WI38 (cell line): ENCODE results near the gene CXCL11.
"Not testable (repeated sequence)": the region's sequence is repeated elsewhere in the genome, so short reads cannot be mapped to it uniquely, and the experiment has no call there.

Source experiments
- H3K4me3 ChIP-seq: 2 replicates; pipeline ENCODE4 v1.5.1; 2011; ENCODE audit warnings: low read depth, mild to moderate bottlenecking, control low read depth, low read length
- TF ChIP-seq, protein P1 (sequence below): IDR thresholded peaks from 2 replicates; pipeline ENCODE4 v1.5.1; 2012; ENCODE audit warnings: low read depth, mild to moderate bottlenecking, control low read depth, low read length

The CXCL11 gene

DNA sequence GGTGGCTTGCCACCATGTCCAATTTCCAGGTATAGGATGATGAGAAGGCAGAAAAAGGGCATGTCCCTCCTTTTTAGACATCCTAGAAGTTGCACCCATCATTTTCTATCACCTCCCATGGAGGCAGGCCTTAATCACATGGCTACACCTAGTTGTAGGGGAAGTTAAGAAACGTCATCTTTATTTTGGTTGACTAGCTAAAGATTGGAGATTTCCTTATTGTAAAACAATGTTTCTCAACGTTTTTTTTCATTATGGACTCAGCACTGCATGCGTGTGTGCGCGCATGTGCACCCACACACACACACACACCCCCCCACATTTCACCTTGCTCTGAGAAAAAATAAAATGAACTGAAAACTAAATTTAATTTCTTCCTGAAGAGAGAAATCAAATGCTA, 26.6 kb downstream of the CXCL11 start:
- TF ChIP-seq, protein P1, sequence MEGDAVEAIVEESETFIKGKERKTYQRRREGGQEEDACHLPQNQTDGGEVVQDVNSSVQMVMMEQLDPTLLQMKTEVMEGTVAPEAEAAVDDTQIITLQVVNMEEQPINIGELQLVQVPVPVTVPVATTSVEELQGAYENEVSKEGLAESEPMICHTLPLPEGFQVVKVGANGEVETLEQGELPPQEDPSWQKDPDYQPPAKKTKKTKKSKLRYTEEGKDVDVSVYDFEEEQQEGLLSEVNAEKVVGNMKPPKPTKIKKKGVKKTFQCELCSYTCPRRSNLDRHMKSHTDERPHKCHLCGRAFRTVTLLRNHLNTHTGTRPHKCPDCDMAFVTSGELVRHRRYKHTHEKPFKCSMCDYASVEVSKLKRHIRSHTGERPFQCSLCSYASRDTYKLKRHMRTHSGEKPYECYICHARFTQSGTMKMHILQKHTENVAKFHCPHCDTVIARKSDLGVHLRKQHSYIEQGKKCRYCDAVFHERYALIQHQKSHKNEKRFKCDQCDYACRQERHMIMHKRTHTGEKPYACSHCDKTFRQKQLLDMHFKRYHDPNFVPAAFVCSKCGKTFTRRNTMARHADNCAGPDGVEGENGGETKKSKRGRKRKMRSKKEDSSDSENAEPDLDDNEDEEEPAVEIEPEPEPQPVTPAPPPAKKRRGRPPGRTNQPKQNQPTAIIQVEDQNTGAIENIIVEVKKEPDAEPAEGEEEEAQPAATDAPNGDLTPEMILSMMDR, result no peak
- no peak overlapping the region for H3K4me3 ChIP-seq

DNA sequence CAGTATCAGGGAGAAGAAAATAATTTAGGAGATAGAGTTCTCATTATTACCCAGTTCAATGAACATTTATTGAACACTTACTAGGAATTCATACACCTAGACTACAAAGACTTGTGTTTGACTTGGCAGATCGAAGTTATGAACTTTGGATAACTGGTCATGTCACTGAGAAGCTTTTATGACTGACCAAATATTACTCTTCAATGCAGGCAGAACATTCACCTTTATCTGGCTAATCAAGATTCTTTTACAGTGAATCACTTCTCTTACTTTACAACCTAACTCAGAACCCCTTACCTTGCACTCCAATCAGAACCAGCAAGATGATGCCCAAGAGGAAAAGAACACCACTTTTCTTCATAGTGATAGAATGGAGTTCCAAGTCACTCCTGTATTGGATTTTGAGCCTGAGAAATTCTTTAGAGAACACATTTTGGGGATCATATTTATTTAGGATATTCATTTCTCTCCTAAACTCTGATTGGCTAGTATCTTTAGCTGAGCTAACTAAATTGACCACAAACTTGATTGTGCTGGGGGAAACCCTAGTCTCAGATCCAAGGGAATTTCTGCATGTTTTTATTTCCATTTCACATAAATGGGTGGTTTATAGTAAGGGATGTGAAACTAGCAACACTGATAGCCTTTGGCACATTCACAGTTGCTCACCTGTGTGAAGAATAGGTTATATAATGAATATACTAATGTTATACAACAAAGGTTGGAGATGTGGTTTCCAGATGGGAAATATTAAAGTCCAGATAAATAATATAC, 28.6 kb downstream of the CXCL11 start, which contains the start of gene CXCL9:
CXCL9 (minus strand) TSS at position 421 of the 774 bp plus-strand sequence; CDS start at position 361, 60 bp downstream.
- TF ChIP-seq, protein P1, result no peak
- H3K4me3 ChIP-seq, result no peak within 1 kb of the TSS

DNA sequence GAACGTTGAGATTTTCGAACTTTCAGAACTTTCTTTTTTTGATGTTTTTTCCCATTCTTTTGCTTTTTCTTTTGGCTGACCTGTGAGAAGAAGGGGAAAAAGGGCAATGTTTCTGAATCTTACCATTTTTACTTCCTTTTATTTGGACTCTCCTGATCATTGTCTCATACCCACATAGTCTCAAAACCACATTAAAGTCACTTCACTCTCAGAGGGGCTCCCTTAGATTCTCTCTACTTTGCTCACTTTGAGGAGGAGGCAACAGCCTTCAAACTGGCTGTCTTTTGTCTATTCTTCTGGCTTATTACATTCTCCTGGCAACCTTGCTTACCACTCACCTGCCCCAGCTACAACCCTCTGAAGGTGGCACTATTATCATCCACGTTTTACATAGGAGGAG, 32.2 kb downstream of the CXCL11 start:
- H3K4me3 ChIP-seq, result no peak overlapping the region
- TF ChIP-seq, protein P1, result no peak

DNA sequence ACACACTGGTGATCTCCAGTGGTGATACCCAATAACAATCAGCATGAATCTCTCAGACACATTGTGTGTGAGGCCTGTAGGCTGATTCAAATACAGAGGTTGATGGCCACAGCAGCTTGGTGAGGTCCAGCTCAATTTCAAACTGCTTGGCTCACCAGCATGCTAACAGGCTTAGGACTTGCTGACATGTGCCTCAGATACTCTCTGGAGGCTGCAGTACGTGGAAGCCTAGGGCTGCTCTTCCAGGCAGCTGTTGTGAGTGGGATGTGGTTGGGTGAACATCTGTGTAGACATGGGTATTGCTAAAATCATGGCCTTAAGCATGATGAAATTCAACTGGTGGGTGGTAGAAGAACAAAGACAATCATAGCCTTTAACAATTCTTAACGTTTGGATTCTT, 32.8 kb downstream of the CXCL11 start:
- TF ChIP-seq, protein P1, result no peak
- no peak overlapping the region for H3K4me3 ChIP-seq

DNA sequence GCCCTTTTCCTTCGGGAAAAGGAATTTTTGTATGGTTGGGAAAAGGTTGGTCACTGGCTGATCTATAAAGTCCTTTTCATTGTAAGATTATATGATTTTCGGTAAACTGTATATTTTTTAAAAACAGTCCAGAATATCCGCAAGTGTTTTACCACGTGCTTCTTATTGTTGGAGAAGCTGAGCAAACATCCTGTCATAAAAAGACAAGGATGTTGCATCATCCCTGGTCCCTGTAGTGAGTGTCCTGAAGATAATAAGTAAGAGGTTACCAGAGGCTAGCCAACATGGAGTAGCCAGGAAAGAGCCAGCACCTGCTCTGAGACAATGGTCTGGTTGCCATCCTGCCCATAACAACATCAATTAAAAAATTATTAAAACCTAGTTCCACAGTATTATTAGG, 33.7 kb downstream of the CXCL11 start:
- H3K4me3 ChIP-seq, result no peak overlapping the region
- TF ChIP-seq, protein P1, result no peak

DNA sequence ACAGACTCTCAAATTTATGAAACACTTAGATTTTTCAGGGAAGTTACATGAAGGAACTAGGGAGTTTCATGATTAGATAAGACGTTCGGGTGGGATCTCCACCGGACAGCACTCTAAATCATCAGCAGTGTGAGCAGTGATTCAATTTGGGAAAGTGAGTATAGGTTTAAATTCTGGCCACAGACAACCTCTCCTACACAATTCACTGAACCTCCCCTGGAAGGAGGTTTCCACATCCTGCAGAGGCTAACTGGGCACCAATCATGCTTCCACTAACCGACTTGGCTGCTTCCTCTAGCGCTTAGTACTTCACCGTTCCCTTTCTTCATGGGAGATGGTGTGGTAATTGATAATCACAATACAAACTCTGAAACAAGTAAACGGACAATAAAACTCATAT, 34.2 kb downstream of the CXCL11 start:
- no peak overlapping the region for H3K4me3 ChIP-seq
- TF ChIP-seq, protein P1, result no peak

DNA sequence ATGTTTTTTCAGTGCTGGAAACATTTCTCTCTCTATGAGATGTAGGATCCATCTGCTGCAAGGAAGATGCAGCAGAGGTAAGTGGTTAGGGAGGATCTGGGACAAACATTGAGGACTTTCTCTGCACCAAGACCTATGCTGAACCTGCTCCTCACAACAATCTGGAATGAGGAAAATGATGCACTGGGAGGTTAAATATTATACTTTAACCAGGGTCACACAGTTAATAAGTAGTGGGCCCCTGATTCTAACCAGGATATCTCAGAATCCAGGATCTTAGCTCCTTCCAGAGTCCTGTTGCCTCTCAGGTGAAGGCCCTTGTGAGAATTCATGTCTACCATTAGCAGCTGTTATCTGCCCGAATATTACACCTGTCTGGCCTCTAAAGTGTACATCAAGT, 35.6 kb downstream of the CXCL11 start:
- TF ChIP-seq, protein P1, result no peak

DNA sequence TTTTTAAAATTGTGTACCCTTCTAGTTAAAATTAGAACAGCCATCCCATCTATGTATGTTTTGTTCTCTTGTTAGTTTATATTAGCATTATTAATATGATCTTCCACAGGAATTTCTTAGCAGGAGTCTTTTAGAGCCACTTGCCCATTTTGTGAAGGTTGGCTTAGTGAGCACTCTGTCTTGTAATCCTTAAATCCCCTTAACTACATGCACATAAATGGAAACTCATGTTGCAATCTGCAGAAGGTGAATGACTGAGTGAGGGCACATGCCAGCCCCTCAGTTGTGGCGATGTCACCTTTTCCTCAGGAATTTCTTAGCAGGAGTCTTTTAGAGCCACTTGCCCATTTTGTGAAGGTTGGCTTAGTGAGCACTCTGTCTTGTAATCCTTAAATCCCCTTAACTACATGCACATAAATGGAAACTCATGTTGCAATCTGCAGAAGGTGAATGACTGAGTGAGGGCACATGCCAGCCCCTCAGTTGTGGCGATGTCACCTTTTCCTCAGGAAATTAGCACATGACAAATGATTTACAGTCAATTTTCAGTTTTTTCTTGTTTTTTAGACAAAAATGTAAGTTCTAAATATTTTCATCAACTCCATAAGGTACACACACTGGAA, 37.2 kb downstream of the CXCL11 start:
- not testable (repeated sequence) for H3K4me3 ChIP-seq

More for the DNA sequence above, 35.6 kb downstream of the CXCL11 start:
- H3K4me3 ChIP-seq, result no peak overlapping the region
